Hepatocyte (in vitro differentiated cells): Measurements from ENCODE around the gene ZBTB33.

ENCODE experiments used
- CTCF ChIP-seq: fragments of 200-600 bp; sonication (generic); IDR thresholded peaks from 2 replicates; pipeline ENCODE4 v1.5.1; 2016; ENCODE audit warnings: antibody characterized with exemption, mild to moderate bottlenecking; ENCODE audit not compliant: poor library complexity
- EZH2 ChIP-seq: fragments of 200-600 bp; sonication (generic); IDR thresholded peaks from 2 replicates; pipeline ENCODE4 v1.6.1; 2016; ENCODE audit warnings: antibody characterized with exemption, mild to moderate bottlenecking, borderline replicate concordance

- TF ChIP-seq CTCF = no peak
- TF ChIP-seq EZH2 = no peak
Observed at GRCh38 chrX:120200851-120201250, 49.8 kb upstream of the ZBTB33 start.
